ENCODE data around the gene LYZL6. TPM values are rescaled to one million over a fixed set of nuclear protein-coding genes. Genes with fewer than 3 reads are reported as not detected.
"Not testable (repeated sequence)": the region's sequence is repeated elsewhere in the genome, so short reads cannot be mapped to it uniquely, and the experiment has no call there.

LYZL6 gene
- total and polyA plus RNA-seq, 2 of the 8 experiments (the other 6 are each of a cell fraction or from before 2014, with no cell fraction given): not detected

DNA sequence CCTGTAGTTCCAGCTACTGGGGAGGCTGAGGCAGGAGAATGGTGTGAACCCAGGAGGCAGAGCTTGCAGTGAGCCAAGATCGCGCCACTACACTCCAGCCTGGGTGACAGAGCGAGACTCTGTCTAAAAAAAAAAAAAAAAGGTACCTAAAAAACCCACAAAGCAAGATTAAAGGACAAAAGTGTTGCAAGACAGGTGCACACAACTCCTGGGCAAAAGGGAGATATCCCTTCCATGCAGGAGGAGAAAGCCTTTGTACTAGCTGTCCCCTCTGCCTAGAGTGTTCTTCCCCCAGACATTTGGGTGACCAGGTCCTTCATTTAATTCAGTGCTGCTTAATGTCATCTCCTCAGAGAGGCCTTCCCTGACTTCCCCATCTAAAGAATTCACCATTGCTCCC, 5.0 kb downstream of the LYZL6 start:
- H4K20me1 ChIP-seq (replicated peaks in 1 of 2; ENCODE audit: control insufficient read depth in 1 of 2, insufficient read depth in 2 of 2, low read length in 2 of 2); H2BK20ac ChIP-seq (ENCODE audit: low read length); H2AFZ ChIP-seq (ENCODE audit: low read length); H3K79me1 ChIP-seq (ENCODE audit: low read depth, low read length); H4K91ac ChIP-seq (replicated peaks; ENCODE audit: insufficient read length, low read length); H3K23me2 ChIP-seq (ENCODE audit: low read depth, low read length); H3K4me1 ChIP-seq (replicated peaks in 1 of 4; ENCODE audit: control insufficient read depth in 3 of 4, insufficient read depth in 4 of 4, low read length in 3 of 4); H3K79me2 ChIP-seq (ENCODE audit: control insufficient read depth in 1 of 2, insufficient read depth in 2 of 2, low read length in 2 of 2); H2BK5ac ChIP-seq (ENCODE audit: low read depth, low read length); H3K4ac ChIP-seq (replicated peaks; ENCODE audit: insufficient read length, low read depth, low read length); H2BK120ac ChIP-seq (replicated peaks; ENCODE audit: low read depth, low read length); POLR2A ChIA-PET (ENCODE audit: partially characterized antibody); H3K23ac ChIP-seq (ENCODE audit: insufficient read length); H2BK12ac ChIP-seq (ENCODE audit: low read depth, low read length); H3K4me2 ChIP-seq (ENCODE audit: insufficient read depth in 1 of 2, low read depth in 2 of 2, low read length in 2 of 2); H4K8ac ChIP-seq (ENCODE audit: extremely low read depth, insufficient read depth, low read length); H2BK15ac ChIP-seq (ENCODE audit: low read length); H3K14ac ChIP-seq (ENCODE audit: insufficient read length); H2AK5ac ChIP-seq (ENCODE audit: low read depth, low read length); H3K36me3 ChIP-seq (ENCODE audit: control insufficient read depth in 2 of 4, insufficient read depth in 4 of 4, low read length in 3 of 4); H4K5ac ChIP-seq (ENCODE audit: insufficient read length, low read depth, low read length); H3K9ac ChIP-seq (replicated peaks in 1 of 4; ENCODE audit: extremely low read depth in 1 of 4, low read depth in 3 of 4, low read length in 3 of 4); H3K27ac ChIP-seq (ENCODE audit: low read depth, low read length); H3K27me3 ChIP-seq (replicated peaks in 1 of 4; ENCODE audit: control insufficient read depth in 3 of 4, extremely low read depth in 1 of 4, insufficient read depth in 3 of 4, low read length in 3 of 4); H3K9me3 ChIP-seq (ENCODE audit: insufficient read depth in 2 of 2, low read depth in 1 of 2, low read length in 1 of 2); H3K4me3 ChIP-seq (ENCODE audit: extremely low read depth in 1 of 4, insufficient read depth in 2 of 4, low read depth in 3 of 4, low read length in 4 of 4); H3K56ac ChIP-seq (replicated peaks; ENCODE audit: insufficient read length, low read depth, low read length); H3K18ac ChIP-seq (ENCODE audit: extremely low read depth, low read length); FAIRE-seq; DNase-seq (ENCODE audit: low read depth in 1 of 2, low spot score in 2 of 2): not testable (repeated sequence)
- CTCF ChIA-PET (ENCODE audit: partially characterized antibody): interaction anchor here (1.3 kb wide), 1 partner anchor 9 kb away, joined by 5 read pairs; no protein-coding TSS in a partner anchor
- 100% methylated on average over 2 of the region's 3 CpGs; no CpG with 5 or more reads in 1 of the 2 experiments for WGBS, 2 experiments (ENCODE audit: extremely low coverage in 1 of 2, insufficient coverage in 1 of 2, insufficient read length in 1 of 2, insufficient replicate concordance in 2 of 2, low coverage in 1 of 2, low lambda C conversion rate in 2 of 2, missing lambda C conversion rate in 1 of 2)
